Measurements from ENCODE around the gene DDAH1. TPM values are rescaled to one million over a fixed set of nuclear protein-coding genes. Genes with fewer than 3 reads are reported as not detected.
"Not testable (repeated sequence)": the region's sequence is repeated elsewhere in the genome, so short reads cannot be mapped to it uniquely, and the experiment has no call there.

Gene DDAH1
- total RNA-seq, 2 experiments from 2014 or later, result not detected

GRCh38 chr1:85349224-85349623 is 115.7 kb downstream of the DDAH1 start:
- Mint-ChIP-seq H3K27me3 (no peaks in the 10 kb centered on the region), H3K36me3 (ENCODE audit: low read depth) (no peaks in the 10 kb centered on the region), H3K27ac (no peak overlapping the region), H3K9me3 (no peaks in the 10 kb centered on the region), H3K4me1 (ENCODE audit: low read depth) (no peaks in the 10 kb centered on the region), H3K4me3 (no peak overlapping the region)
- intact Hi-C loops (cut with DNase I, micrococcal nuclease), result no loop called here
- no peak for TF ChIP-seq CTCF (IDR thresholded peaks at IDR 0.05)
- DNase-seq (no peak), ATAC-seq (ENCODE audit: poor library complexity) (no peak)
- H3K9me3 ChIP-seq (ENCODE audit: control insufficient read depth in 1 of 2, insufficient read depth in 1 of 2, low read length in 2 of 2), result no peaks in the 10 kb centered on the region
- no peak overlapping the region for H3K4me3 ChIP-seq (ENCODE audit: low read length)
- H3K36me3 ChIP-seq (ENCODE audit: insufficient read depth, low read length), result no peaks in the 10 kb centered on the region
- H3K27me3 ChIP-seq (ENCODE audit: control insufficient read depth in 1 of 2, insufficient read depth in 2 of 2, low read length in 2 of 2), result no peaks in the 10 kb centered on the region
- ChIA-PET CTCF (interaction anchor here (0.6 kb wide), 1 partner anchor 121 kb away, joined by 3 read pairs; no protein-coding TSS in a partner anchor), POLR2A (no interaction called here)
- H3K27ac ChIP-seq (ENCODE audit: low read depth in 1 of 2, low read length in 2 of 2), result no peak overlapping the region
- H3K4me1 ChIP-seq (ENCODE audit: insufficient read depth, low read length), result no peaks in the 10 kb centered on the region

GRCh38 chr1:85347908-85348307 is 117.1 kb downstream of the DDAH1 start:
- H3K9me3 Mint-ChIP-seq, result no peaks in the 10 kb centered on the region
- intact Hi-C loops (cut with DNase I, micrococcal nuclease), result no loop called here
- CTCF ChIA-PET, result no interaction called here
- H3K4me1 Mint-ChIP-seq (ENCODE audit: low read depth), result no peaks in the 10 kb centered on the region
- no peaks in the 10 kb centered on the region for H3K36me3 Mint-ChIP-seq (ENCODE audit: low read depth)
- Histone ChIP-seq H3K27me3 (ENCODE audit: control insufficient read depth in 1 of 2, insufficient read depth in 2 of 2, low read length in 2 of 2) (no peaks in the 10 kb centered on the region), H3K27ac (ENCODE audit: low read depth in 1 of 2, low read length in 2 of 2) (no peak overlapping the region), H3K9me3 (ENCODE audit: control insufficient read depth in 1 of 2, insufficient read depth in 1 of 2, low read length in 2 of 2) (no peaks in the 10 kb centered on the region), H3K4me3 (ENCODE audit: low read length) (no peak overlapping the region), H3K4me1 (ENCODE audit: insufficient read depth, low read length) (no peaks in the 10 kb centered on the region), H3K36me3 (ENCODE audit: insufficient read depth, low read length) (no peaks in the 10 kb centered on the region)
- H3K27ac Mint-ChIP-seq, result no peak overlapping the region
- POLR2A ChIA-PET, result no interaction called here
- H3K4me3 Mint-ChIP-seq, result no peak overlapping the region
- ATAC-seq (ENCODE audit: poor library complexity) (no peak), DNase-seq (no peak)
- TF ChIP-seq CTCF (IDR thresholded peaks at IDR 0.05), result no peak
- H3K27me3 Mint-ChIP-seq, result no peaks in the 10 kb centered on the region

GRCh38 chr1:85347275-85347674 is 117.7 kb downstream of the DDAH1 start:
- DNase-seq; H3K4me1 Mint-ChIP-seq (ENCODE audit: low read depth); H3K4me3 ChIP-seq (ENCODE audit: low read length); H3K27ac Mint-ChIP-seq; H3K4me1 ChIP-seq (ENCODE audit: insufficient read depth, low read length); CTCF ChIA-PET; H3K36me3 Mint-ChIP-seq (ENCODE audit: low read depth); POLR2A ChIA-PET; H3K9me3 ChIP-seq (ENCODE audit: control insufficient read depth in 1 of 2, insufficient read depth in 1 of 2, low read length in 2 of 2); intact Hi-C loops (cut with DNase I, micrococcal nuclease); H3K36me3 ChIP-seq (ENCODE audit: insufficient read depth, low read length); H3K27me3 ChIP-seq (ENCODE audit: control insufficient read depth in 1 of 2, insufficient read depth in 2 of 2, low read length in 2 of 2); H3K9me3 Mint-ChIP-seq; ATAC-seq (ENCODE audit: poor library complexity); H3K4me3 Mint-ChIP-seq; H3K27me3 Mint-ChIP-seq; H3K27ac ChIP-seq (ENCODE audit: low read depth in 1 of 2, low read length in 2 of 2): not testable (repeated sequence)

- Mint-ChIP-seq H3K4me3 (no peak overlapping the region), H3K36me3 (ENCODE audit: low read depth) (no peaks in the 10 kb centered on the region), H3K27ac (no peak overlapping the region), H3K4me1 (ENCODE audit: low read depth) (no peaks in the 10 kb centered on the region), H3K9me3 (no peaks in the 10 kb centered on the region), H3K27me3 (peaks cover 24% of the 10 kb centered on the region)
- intact Hi-C loops (cut with DNase I, micrococcal nuclease), result no loop called here
- CTCF ChIA-PET, result no interaction called here
- Histone ChIP-seq H3K27ac (ENCODE audit: low read depth in 1 of 2, low read length in 2 of 2) (no peak overlapping the region), H3K27me3 (ENCODE audit: control insufficient read depth in 1 of 2, insufficient read depth in 2 of 2, low read length in 2 of 2) (no peaks in the 10 kb centered on the region), H3K4me1 (ENCODE audit: insufficient read depth, low read length) (no peaks in the 10 kb centered on the region), H3K4me3 (ENCODE audit: low read length) (no peak overlapping the region), H3K36me3 (ENCODE audit: insufficient read depth, low read length) (no peaks in the 10 kb centered on the region), H3K9me3 (ENCODE audit: control insufficient read depth in 1 of 2, insufficient read depth in 1 of 2, low read length in 2 of 2) (no peaks in the 10 kb centered on the region)
- no peak for TF ChIP-seq CTCF (IDR thresholded peaks at IDR 0.05)
- POLR2A ChIA-PET, result no interaction called here
- ATAC-seq (ENCODE audit: poor library complexity), result no peak
- DNase-seq, result no peak
Measured at GRCh38 chr1:85344256-85344694, 120.7 kb downstream of the DDAH1 start.
